ENCODE measurements around the gene PMAIP1. TPM values are rescaled to one million over a fixed set of nuclear protein-coding genes. Genes with fewer than 3 reads are reported as not detected.

The PMAIP1 gene
- total and polyA plus RNA-seq, 9 of the 15 experiments (the other 6 are each of a cell fraction or from before 2014, with no cell fraction given) = 8.0 to 22.9 (median 14.9) TPM

- TF ChIP-seq PHB (CRISPR knock-in tag; IDR thresholded peaks at IDR 0.05) (no peak), PCBP2 (IDR thresholded peaks at IDR 0.05; ENCODE audit: low read depth, low read length, poor library complexity, severe bottlenecking) (no peak), ZNF696 (CRISPR knock-in tag; conservative IDR thresholded peaks at IDR 0.05) (no peak), ETV6 (IDR thresholded peaks at IDR 0.05; ENCODE audit: borderline replicate concordance in 1 of 2, low read depth in 2 of 2, low read length in 1 of 2) (no peak), ETV6 (CRISPR knock-in tag; IDR thresholded peaks at IDR 0.05; ENCODE audit: borderline replicate concordance) (no peak), NFYB (IDR thresholded peaks at IDR 0.05; ENCODE audit: extremely low read depth, insufficient read length) (no peak), CC2D1A (IDR thresholded peaks at IDR 0.05) (no peak), BCOR (IDR thresholded peaks at IDR 0.05) (no peak), WHSC1 (IDR thresholded peaks at IDR 0.05; ENCODE audit: low read length) (no peak), POLR2AphosphoS5 (IDR thresholded peaks at IDR 0.05; ENCODE audit: control insufficient read depth, insufficient read depth, low read depth, low read length) (peak; percentile 71), PHB2 (IDR thresholded peaks at IDR 0.05; ENCODE audit: low read depth) (no peak), ZKSCAN1 (IDR thresholded peaks at IDR 0.05; ENCODE audit: low read depth, low read length) (no peak), VEZF1 (CRISPR knock-in tag; IDR thresholded peaks at IDR 0.05) (peak; percentile 83), BHLHE40 (IDR thresholded peaks at IDR 0.05; ENCODE audit: low read length) (no peak), BRD9 (IDR thresholded peaks at IDR 0.05; ENCODE audit: low read depth, partially characterized antibody) (no peak), HMG20A (CRISPR knock-in tag; conservative IDR thresholded peaks at IDR 0.05) (no peak), ZNF140 (CRISPR knock-in tag; IDR thresholded peaks at IDR 0.05) (no peak), ETV5 (CRISPR knock-in tag; IDR thresholded peaks at IDR 0.05; ENCODE audit: low read depth) (no peak), JUN (IDR thresholded peaks at IDR 0.05; ENCODE audit: borderline replicate concordance, low read depth, low read length) (no peak), JUN (CRISPR knock-in tag; IDR thresholded peaks at IDR 0.05; ENCODE audit: borderline replicate concordance) (peak; percentile 48; the same call in 1 of the 2 replicates)
- TF ChIP-seq, protein P1, sequence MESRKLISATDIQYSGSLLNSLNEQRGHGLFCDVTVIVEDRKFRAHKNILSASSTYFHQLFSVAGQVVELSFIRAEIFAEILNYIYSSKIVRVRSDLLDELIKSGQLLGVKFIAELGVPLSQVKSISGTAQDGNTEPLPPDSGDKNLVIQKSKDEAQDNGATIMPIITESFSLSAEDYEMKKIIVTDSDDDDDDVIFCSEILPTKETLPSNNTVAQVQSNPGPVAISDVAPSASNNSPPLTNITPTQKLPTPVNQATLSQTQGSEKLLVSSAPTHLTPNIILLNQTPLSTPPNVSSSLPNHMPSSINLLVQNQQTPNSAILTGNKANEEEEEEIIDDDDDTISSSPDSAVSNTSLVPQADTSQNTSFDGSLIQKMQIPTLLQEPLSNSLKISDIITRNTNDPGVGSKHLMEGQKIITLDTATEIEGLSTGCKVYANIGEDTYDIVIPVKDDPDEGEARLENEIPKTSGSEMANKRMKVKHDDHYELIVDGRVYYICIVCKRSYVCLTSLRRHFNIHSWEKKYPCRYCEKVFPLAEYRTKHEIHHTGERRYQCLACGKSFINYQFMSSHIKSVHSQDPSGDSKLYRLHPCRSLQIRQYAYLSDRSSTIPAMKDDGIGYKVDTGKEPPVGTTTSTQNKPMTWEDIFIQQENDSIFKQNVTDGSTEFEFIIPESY (CRISPR knock-in tag; IDR thresholded peaks at IDR 0.05) = 0 out of 2 replicates have a peak, but pooled peaks have one; percentile 9
- TF ChIP-seq, protein P2, sequence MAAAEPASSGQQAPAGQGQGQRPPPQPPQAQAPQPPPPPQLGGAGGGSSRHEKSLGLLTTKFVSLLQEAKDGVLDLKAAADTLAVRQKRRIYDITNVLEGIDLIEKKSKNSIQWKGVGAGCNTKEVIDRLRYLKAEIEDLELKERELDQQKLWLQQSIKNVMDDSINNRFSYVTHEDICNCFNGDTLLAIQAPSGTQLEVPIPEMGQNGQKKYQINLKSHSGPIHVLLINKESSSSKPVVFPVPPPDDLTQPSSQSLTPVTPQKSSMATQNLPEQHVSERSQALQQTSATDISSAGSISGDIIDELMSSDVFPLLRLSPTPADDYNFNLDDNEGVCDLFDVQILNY (CRISPR knock-in tag; IDR thresholded peaks at IDR 0.05) = no peak
- TF ChIP-seq, protein P3, sequence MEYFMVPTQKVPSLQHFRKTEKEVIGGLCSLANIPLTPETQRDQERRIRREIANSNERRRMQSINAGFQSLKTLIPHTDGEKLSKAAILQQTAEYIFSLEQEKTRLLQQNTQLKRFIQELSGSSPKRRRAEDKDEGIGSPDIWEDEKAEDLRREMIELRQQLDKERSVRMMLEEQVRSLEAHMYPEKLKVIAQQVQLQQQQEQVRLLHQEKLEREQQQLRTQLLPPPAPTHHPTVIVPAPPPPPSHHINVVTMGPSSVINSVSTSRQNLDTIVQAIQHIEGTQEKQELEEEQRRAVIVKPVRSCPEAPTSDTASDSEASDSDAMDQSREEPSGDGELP (CRISPR knock-in tag; IDR thresholded peaks at IDR 0.05; ENCODE audit: borderline replicate concordance) = peak; percentile 54
These were observed at the start of gene PMAIP1 (continued) for GRCh38 chr18:59899298-59900221.
